ENCODE measurements around the gene SRP68. TPM values are rescaled to one million over a fixed set of nuclear protein-coding genes. Genes with fewer than 3 reads are reported as not detected.

Gene SRP68
- polyA plus RNA-seq, 3 donors, result 27.4 to 47.1 (median 42.1) TPM

- no peaks in the 10 kb centered on the region for H3K4me1 ChIP-seq (ENCODE audit: control insufficient read depth in 1 of 2, insufficient read depth in 2 of 2, low read length in 2 of 2)
- Mint-ChIP-seq H3K9me3 (no peaks in the 10 kb centered on the region), H3K36me3 (peaks cover 78 to 100% of the 10 kb centered on the region in 2 donors), H3K27ac (peak overlapping the region in 1 of 7 donors; percentile 3), H3K27me3 (ENCODE audit: low read depth in 3 of 3) (peaks cover 0 to 2% (median 1%) of the 10 kb centered on the region in 3 donors), H3K4me3 (peak overlapping the region in 1 of 2 donors; percentile 6), H3K4me1 (peaks cover 2% of the 10 kb centered on the region)
- no peak overlapping the region for H3K4me3 ChIP-seq (replicated peaks in 1 of 3; ENCODE audit: low read depth in 2 of 3, low read length in 3 of 3)
- DNase-seq, result no peak
- TF ChIP-seq CTCF (IDR thresholded peaks at IDR 0.05), result no peak
- no peaks in the 10 kb centered on the region for H3K27me3 ChIP-seq (ENCODE audit: control insufficient read depth in 2 of 2, insufficient read depth in 2 of 2, low read length in 2 of 2)
- no peaks in the 10 kb centered on the region for H3K79me2 ChIP-seq (ENCODE audit: insufficient read depth, low read length)
- WGBS (ENCODE audit: insufficient coverage), result 73% methylated on average over 13 of the region's 23 CpGs
- peaks cover 98 to 100% of the 10 kb centered on the region in 2 donors for H3K36me3 ChIP-seq (replicated peaks in 1 of 2; ENCODE audit: control insufficient read depth in 1 of 2, insufficient read depth in 2 of 2, low read length in 2 of 2)
- H2AFZ ChIP-seq (ENCODE audit: insufficient read depth, low read depth, low read length, poor library complexity, severe bottlenecking), result no peak overlapping the region
- no peaks in the 10 kb centered on the region for H4K20me1 ChIP-seq (ENCODE audit: insufficient read depth, low read length)
- H3K4me2 ChIP-seq (replicated peaks; ENCODE audit: extremely low read depth, low read length, poor library complexity, severe bottlenecking), result no peak overlapping the region
- intact Hi-C loops (cut with micrococcal nuclease), result no loop called here
- H3K9me3 ChIP-seq (replicated peaks in 1 of 2; ENCODE audit: control insufficient read depth in 1 of 2, insufficient read depth in 1 of 2, low read length in 2 of 2), result no peaks in the 10 kb centered on the region
- no peak overlapping the region for H3K9ac ChIP-seq (ENCODE audit: insufficient read depth, low read length, poor library complexity, severe bottlenecking)
- H3K27ac ChIP-seq (ENCODE audit: low read depth in 1 of 2, low read length in 2 of 2), result no peak overlapping the region
These were observed 19.4 kb upstream of the SRP68 start for GRCh38 chr17:76091526-76092286.

- TF ChIP-seq CTCF (IDR thresholded peaks at IDR 0.05), result no peak
- no peak overlapping the region for H2AFZ ChIP-seq (ENCODE audit: insufficient read depth, low read depth, low read length, poor library complexity, severe bottlenecking)
- intact Hi-C loops (cut with micrococcal nuclease), result no loop called here
- Mint-ChIP-seq H3K27ac (peak overlapping the region in 1 of 7 donors; percentile 54), H3K4me3 (no peak overlapping the region), H3K36me3 (peaks cover 82 to 99% of the 10 kb centered on the region in 2 donors), H3K4me1 (peaks cover 2% of the 10 kb centered on the region), H3K27me3 (ENCODE audit: low read depth in 3 of 3) (peaks cover 0 to 2% (median 1%) of the 10 kb centered on the region in 3 donors), H3K9me3 (no peaks in the 10 kb centered on the region)
- no peak overlapping the region for H3K4me3 ChIP-seq (replicated peaks in 1 of 3; ENCODE audit: low read depth in 2 of 3, low read length in 3 of 3)
- WGBS (ENCODE audit: insufficient coverage), result 93% methylated on average over 4 of the region's 17 CpGs
- H3K27me3 ChIP-seq (ENCODE audit: control insufficient read depth in 2 of 2, insufficient read depth in 2 of 2, low read length in 2 of 2), result no peaks in the 10 kb centered on the region
- no peak overlapping the region for H3K4me2 ChIP-seq (replicated peaks; ENCODE audit: extremely low read depth, low read length, poor library complexity, severe bottlenecking)
- no peak overlapping the region for H3K9ac ChIP-seq (ENCODE audit: insufficient read depth, low read length, poor library complexity, severe bottlenecking)
- DNase-seq, result no peak
- no peaks in the 10 kb centered on the region for H3K4me1 ChIP-seq (ENCODE audit: control insufficient read depth in 1 of 2, insufficient read depth in 2 of 2, low read length in 2 of 2)
- H3K36me3 ChIP-seq (replicated peaks in 1 of 2; ENCODE audit: control insufficient read depth in 1 of 2, insufficient read depth in 2 of 2, low read length in 2 of 2), result peaks cover 98 to 100% of the 10 kb centered on the region in 2 donors
- no peaks in the 10 kb centered on the region for H3K9me3 ChIP-seq (replicated peaks in 1 of 2; ENCODE audit: control insufficient read depth in 1 of 2, insufficient read depth in 1 of 2, low read length in 2 of 2)
- H3K79me2 ChIP-seq (ENCODE audit: insufficient read depth, low read length), result no peaks in the 10 kb centered on the region
- no peak overlapping the region for H3K27ac ChIP-seq (ENCODE audit: low read depth in 1 of 2, low read length in 2 of 2)
- no peaks in the 10 kb centered on the region for H4K20me1 ChIP-seq (ENCODE audit: insufficient read depth, low read length)
These were observed 18.3 kb upstream of the SRP68 start for GRCh38 chr17:76090517-76091129.
